Fibroblast of lung (primary cell): Measurements from ENCODE around the gene HTR2A. TPM values are rescaled to one million over a fixed set of nuclear protein-coding genes. Genes with fewer than 3 reads are reported as not detected.
A peak's percentile ranks its signal among the peaks of the same experiment; 100 is the strongest.

ENCODE experiments used
- DNase-seq, 2 donors: peaks; one replicate each; pipeline versions ENCODE4 v3.0.0 to v3.0.0-alpha.2; 2010; ENCODE audit warnings: low read depth in 2 of 2
- H2AFZ ChIP-seq: 2 replicates; pipeline ENCODE4 v1.5.1; 2012; ENCODE audit warnings: low read length, control low read depth, inconsistent platforms
- H3K27ac ChIP-seq: 2 replicates; pipeline ENCODE4 v1.5.1; 2011; ENCODE audit warnings: low read length, control low read depth; ENCODE audit not compliant: insufficient read depth
- H3K27me3 ChIP-seq: 2 replicates; pipeline ENCODE4 v1.5.1; 2011; ENCODE audit warnings: mild to moderate bottlenecking, low read length; ENCODE audit not compliant: control insufficient read depth, insufficient read depth
- H3K36me3 ChIP-seq: 2 replicates; pipeline ENCODE4 v1.5.1; 2011; ENCODE audit warnings: low read length; ENCODE audit not compliant: control insufficient read depth, insufficient read depth
- H3K4me1 ChIP-seq: 2 replicates; pipeline ENCODE4 v1.5.1; 2011; ENCODE audit warnings: low read length; ENCODE audit not compliant: control insufficient read depth, insufficient read depth; ENCODE audit errors: extremely low read depth
- H3K4me2 ChIP-seq: 2 replicates; pipeline ENCODE4 v1.5.1; 2011; ENCODE audit warnings: low read length, control low read depth; ENCODE audit not compliant: insufficient read depth; ENCODE audit errors: extremely low read depth
- H3K4me3 ChIP-seq, 4 experiments: fragments of 200-600 bp in 1 of 4; sonication (generic) in 1 of 4; replicated peaks in 1 of 4; 2 replicates each; pipeline ENCODE4 v1.5.1; 2011 to 2016; ENCODE audit warnings: low read length in 4 of 4, low read depth in 3 of 4, mild to moderate bottlenecking in 3 of 4, control low read depth in 2 of 4, inconsistent platforms in 1 of 4, mixed read lengths in 1 of 4; ENCODE audit not compliant: insufficient read depth in 1 of 4; ENCODE audit errors: control extremely low read depth in 1 of 4
- H3K79me2 ChIP-seq: 2 replicates; pipeline ENCODE4 v1.5.1; 2012; ENCODE audit warnings: mild to moderate bottlenecking, low read length, inconsistent platforms; ENCODE audit not compliant: control insufficient read depth, insufficient read depth
- H3K9ac ChIP-seq: 2 replicates; pipeline ENCODE4 v1.5.1; 2011; ENCODE audit warnings: mild to moderate bottlenecking, low read length, control low read depth; ENCODE audit not compliant: insufficient read depth
- H3K9me3 ChIP-seq: 2 replicates; pipeline ENCODE4 v1.5.1; 2012; ENCODE audit warnings: low read depth, low read length; ENCODE audit not compliant: control insufficient read depth, insufficient read depth
- H4K20me1 ChIP-seq: 2 replicates; pipeline ENCODE4 v1.5.1; 2011; ENCODE audit warnings: low read length; ENCODE audit not compliant: control insufficient read depth, insufficient read depth; ENCODE audit errors: extremely low read depth
- EZH2 ChIP-seq: IDR thresholded peaks from 2 replicates; pipeline ENCODE4 v1.5.1; 2012; ENCODE audit warnings: low read length, control low read depth, mild to moderate bottlenecking; ENCODE audit errors: missing control alignments
- polyA plus RNA-seq, 2 donors: library from polyadenylated mRNA; depleted of rRNA in 1 of 2; stranded (reverse) in 1 of 2; unstranded in 1 of 2; fragments of >200 nt; gene quantifications; 2 replicates each; pipeline ENCODE4 v1.2.1, GENCODE V29; 2011 to 2012; ENCODE audit warnings: missing spikeins in 1 of 2
- total RNA-seq: library from RNA; depleted of rRNA; stranded (reverse); fragments of >200 nt; gene quantifications from 2 replicates; pipeline ENCODE4 v1.2.1, GENCODE V29; 2014
- TF ChIP-seq, protein P1 (sequence below), 2 donors: IDR thresholded peaks in 1 of 2; conservative IDR thresholded peaks in 1 of 2; 1 replicate in 1 of 2; 2 replicates in 1 of 2; pipeline ENCODE4 v1.5.1; 2011 to 2012; ENCODE audit warnings: low read length in 2 of 2, control low read depth in 1 of 2, inconsistent platforms in 1 of 2, low read depth in 1 of 2, mild to moderate bottlenecking in 1 of 2

HTR2A gene
- total and polyA plus RNA-seq, 2 donors (not counting 1 experiment from before 2014, with no cell fraction given): 0.01 to 0.33 TPM

DNA sequence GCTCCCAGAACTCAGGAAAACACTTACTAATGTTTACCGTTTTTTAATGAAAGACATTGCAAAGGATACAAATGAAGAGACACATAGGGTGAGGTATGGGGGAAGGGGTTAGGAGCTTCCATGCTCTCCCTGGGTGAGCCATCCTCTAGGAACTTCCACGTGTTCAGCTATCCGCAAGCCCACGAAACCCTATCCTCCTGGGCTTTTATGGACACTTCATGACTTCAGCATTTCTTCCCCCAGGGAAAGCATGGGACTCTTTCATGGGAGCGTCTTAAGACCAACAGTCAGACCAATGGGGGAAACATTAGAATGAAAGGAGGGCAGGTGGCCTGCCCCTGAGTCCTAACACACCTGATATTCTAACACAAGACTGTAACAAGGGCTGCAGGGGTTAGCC lies 93.3 kb downstream of the HTR2A start:
- Histone ChIP-seq H3K9me3 (no peaks in the 10 kb centered on the region), H3K4me3 (no peak overlapping the region), H3K27me3 (no peaks in the 10 kb centered on the region), H2AFZ (no peak overlapping the region), H3K4me2 (no peak overlapping the region), H4K20me1 (no peaks in the 10 kb centered on the region), H3K9ac (no peak overlapping the region), H3K4me1 (peaks cover 6% of the 10 kb centered on the region), H3K27ac (peak overlapping the region; percentile 67), H3K36me3 (no peaks in the 10 kb centered on the region), H3K79me2 (no peaks in the 10 kb centered on the region)
- TF ChIP-seq, protein P1, sequence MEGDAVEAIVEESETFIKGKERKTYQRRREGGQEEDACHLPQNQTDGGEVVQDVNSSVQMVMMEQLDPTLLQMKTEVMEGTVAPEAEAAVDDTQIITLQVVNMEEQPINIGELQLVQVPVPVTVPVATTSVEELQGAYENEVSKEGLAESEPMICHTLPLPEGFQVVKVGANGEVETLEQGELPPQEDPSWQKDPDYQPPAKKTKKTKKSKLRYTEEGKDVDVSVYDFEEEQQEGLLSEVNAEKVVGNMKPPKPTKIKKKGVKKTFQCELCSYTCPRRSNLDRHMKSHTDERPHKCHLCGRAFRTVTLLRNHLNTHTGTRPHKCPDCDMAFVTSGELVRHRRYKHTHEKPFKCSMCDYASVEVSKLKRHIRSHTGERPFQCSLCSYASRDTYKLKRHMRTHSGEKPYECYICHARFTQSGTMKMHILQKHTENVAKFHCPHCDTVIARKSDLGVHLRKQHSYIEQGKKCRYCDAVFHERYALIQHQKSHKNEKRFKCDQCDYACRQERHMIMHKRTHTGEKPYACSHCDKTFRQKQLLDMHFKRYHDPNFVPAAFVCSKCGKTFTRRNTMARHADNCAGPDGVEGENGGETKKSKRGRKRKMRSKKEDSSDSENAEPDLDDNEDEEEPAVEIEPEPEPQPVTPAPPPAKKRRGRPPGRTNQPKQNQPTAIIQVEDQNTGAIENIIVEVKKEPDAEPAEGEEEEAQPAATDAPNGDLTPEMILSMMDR (conservative IDR thresholded peaks at IDR 0.05 in 1 of 2, IDR thresholded peaks at IDR 0.05 in 1 of 2; ENCODE audit: low read depth in 1 of 2, low read length in 2 of 2): no peak
- no peak for TF ChIP-seq EZH2
- DNase-seq: peak in 1 of 2 donors; percentile 41

- Histone ChIP-seq H3K36me3 (no peaks in the 10 kb centered on the region), H3K27ac (no peak overlapping the region), H3K4me2 (no peak overlapping the region), H3K4me3 (no peak overlapping the region), H3K9ac (no peak overlapping the region), H3K79me2 (peaks cover under 1% of the 10 kb centered on the region), H2AFZ (no peak overlapping the region), H3K9me3 (no peaks in the 10 kb centered on the region), H3K4me1 (peaks cover 6% of the 10 kb centered on the region), H4K20me1 (no peaks in the 10 kb centered on the region), H3K27me3 (no peaks in the 10 kb centered on the region)
- TF ChIP-seq, protein P1 (conservative IDR thresholded peaks at IDR 0.05 in 1 of 2, IDR thresholded peaks at IDR 0.05 in 1 of 2; ENCODE audit: low read depth in 1 of 2, low read length in 2 of 2): no peak
- TF ChIP-seq EZH2: no peak
- DNase-seq: peak in 1 of 2 donors; percentile 10
Measured at GRCh38 chr13:46801858-46802257, 95.0 kb downstream of the HTR2A start.

GRCh38 chr13:46799139-46799538 lies 97.7 kb downstream of the HTR2A start:
- H3K9ac ChIP-seq: no peak overlapping the region
- H3K36me3 ChIP-seq: no peaks in the 10 kb centered on the region
- TF ChIP-seq, protein P1 (conservative IDR thresholded peaks at IDR 0.05 in 1 of 2, IDR thresholded peaks at IDR 0.05 in 1 of 2; ENCODE audit: low read depth in 1 of 2, low read length in 2 of 2): no peak
- TF ChIP-seq EZH2: no peak
- no peak overlapping the region for H2AFZ ChIP-seq
- no peak overlapping the region for H3K27ac ChIP-seq
- H3K4me1 ChIP-seq: peaks cover 4% of the 10 kb centered on the region
- H3K4me2 ChIP-seq: no peak overlapping the region
- no peak for DNase-seq
- no peaks in the 10 kb centered on the region for H3K9me3 ChIP-seq
- no peak overlapping the region for H3K4me3 ChIP-seq
- no peaks in the 10 kb centered on the region for H3K27me3 ChIP-seq
- no peaks in the 10 kb centered on the region for H4K20me1 ChIP-seq
- peaks cover 26% of the 10 kb centered on the region for H3K79me2 ChIP-seq
